H54 (cell line): ENCODE results near the gene CDKN2B-AS1.

Experiments
- DNase-seq: peaks from one replicate; pipeline ENCODE4 v3.0.0; 2011; ENCODE audit warnings: low spot score, mixed read lengths; ENCODE audit not compliant: insufficient read length
- FAIRE-seq: peaks from 3 replicates; lab custom pipeline; 2011; peaks lifted over from hg19 to GRCh38; lab: Jason Lieb, UNC
- POLR2A ChIP-seq: IDR thresholded peaks from 2 replicates; pipeline ENCODE4 v1.6.1; 2011; ENCODE audit warnings: low read depth, mild to moderate bottlenecking, low read length

Gene CDKN2B-AS1

DNA sequence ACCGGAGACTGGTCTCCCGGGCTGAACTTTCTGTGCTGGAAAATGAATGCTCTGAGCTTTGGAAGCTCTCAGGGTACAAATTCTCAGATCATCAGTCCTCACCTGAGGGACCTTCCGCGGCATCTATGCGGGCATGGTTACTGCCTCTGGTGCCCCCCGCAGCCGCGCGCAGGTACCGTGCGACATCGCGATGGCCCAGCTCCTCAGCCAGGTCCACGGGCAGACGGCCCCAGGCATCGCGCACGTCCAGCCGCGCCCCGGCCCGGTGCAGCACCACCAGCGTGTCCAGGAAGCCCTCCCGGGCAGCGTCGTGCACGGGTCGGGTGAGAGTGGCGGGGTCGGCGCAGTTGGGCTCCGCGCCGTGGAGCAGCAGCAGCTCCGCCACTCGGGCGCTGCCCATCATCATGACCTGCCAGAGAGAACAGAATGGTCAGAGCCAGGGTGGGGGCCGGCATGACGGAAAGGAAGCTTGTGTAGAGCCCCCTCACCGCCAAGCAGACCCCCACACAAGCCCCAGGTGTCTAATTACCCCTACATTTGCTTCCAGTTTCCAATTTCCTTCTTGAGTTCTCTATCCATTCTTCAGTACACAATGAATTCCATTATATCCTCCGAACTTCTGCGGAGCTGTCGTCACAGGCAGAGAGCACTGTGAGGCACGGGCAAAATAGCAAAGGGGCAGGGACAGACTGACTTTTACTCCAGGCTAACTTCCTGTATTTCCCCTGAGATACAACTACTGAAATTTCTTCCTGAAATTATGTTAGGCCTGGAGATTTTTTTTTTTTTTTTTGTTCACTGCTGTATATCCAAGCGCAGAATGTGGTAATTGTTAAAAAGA, 23.6 kb upstream of the CDKN2B-AS1 start:
- no peak for DNase-seq
- FAIRE-seq = no peak
- TF ChIP-seq POLR2A = no peak

DNA sequence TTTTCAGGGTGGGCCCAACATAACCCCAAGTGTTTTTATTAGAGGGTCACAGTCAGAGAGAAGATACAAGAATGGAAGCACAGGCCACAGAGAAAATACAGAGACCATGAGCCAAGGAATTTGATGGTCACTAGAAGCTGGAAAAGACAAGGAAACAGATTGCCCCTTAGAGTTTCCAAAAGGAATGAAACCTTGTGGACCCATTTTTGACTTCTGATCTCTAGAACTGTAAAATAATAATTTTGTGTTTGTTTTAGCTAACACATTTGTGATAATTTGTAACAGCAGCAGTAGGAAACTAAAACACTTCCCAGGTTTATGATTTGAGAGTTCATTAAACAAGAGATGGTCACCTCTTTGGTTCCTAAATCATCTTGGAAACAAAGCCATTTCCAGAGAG, 22.2 kb upstream of the CDKN2B-AS1 start:
- no peak for TF ChIP-seq POLR2A
- FAIRE-seq = no peak
- no peak for DNase-seq

DNA sequence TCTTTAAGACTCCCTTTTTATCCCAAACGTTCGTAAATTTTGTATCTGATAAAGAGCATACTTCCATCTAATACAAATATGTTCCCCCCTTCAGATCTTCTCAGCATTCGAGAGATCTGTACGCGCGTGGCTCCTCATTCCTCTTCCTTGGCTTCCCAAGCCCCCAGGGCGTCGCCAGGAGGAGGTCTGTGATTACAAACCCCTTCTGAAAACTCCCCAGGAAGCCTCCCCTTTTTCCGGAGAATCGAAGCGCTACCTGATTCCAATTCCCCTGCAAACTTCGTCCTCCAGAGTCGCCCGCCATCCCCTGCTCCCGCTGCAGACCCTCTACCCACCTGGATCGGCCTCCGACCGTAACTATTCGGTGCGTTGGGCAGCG, 20.3 kb upstream of the CDKN2B-AS1 start:
- DNase-seq = no peak
- FAIRE-seq = no peak
- TF ChIP-seq POLR2A = no peak

DNA sequence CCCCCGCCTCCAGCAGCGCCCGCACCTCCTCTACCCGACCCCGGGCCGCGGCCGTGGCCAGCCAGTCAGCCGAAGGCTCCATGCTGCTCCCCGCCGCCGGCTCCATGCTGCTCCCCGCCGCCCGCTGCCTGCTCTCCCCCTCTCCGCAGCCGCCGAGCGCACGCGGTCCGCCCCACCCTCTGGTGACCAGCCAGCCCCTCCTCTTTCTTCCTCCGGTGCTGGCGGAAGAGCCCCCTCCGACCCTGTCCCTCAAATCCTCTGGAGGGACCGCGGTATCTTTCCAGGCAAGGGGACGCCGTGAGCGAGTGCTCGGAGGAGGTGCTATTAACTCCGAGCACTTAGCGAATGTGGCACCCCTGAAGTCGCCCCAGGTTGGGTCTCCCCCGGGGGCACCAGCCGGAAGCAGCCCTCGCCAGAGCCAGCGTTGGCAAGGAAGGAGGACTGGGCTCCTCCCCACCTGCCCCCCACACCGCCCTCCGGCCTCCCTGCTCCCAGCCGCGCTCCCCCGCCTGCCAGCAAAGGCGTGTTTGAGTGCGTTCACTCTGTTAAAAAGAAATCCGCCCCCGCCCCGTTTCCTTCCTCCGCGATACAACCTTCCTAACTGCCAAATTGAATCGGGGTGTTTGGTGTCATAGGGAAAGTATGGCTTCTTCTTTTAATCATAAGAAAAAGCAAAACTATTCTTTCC, 19.7 kb upstream of the CDKN2B-AS1 start:
- no peak for DNase-seq
- no peak for FAIRE-seq
- TF ChIP-seq POLR2A = no peak

DNA sequence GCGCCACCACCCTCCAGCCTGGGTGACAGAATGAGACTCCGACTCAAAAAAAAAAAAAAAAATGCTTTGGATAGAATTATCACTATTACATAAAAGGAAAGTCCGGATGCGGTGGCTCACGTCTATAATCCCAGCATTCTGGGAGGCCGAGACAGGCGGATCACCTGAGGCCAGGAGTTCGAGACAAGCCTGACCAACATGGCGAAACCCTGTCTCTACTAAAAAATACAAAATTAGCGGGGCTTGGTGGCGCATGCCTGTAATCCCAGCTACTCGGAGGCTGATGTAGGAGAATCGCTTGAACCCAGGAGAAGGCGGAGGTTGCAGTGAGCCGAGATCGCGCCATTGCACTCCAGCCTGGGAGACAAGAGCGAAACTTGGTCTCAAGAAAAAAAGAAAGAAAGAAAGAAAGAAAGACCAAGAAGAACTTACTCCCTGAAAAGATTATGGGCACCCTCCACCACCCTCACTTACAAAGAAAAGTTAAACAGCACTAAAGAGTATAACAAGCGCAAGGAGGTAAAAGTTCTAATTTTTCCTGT, 18.2 kb upstream of the CDKN2B-AS1 start:
- FAIRE-seq = no peak
- no peak for TF ChIP-seq POLR2A
- DNase-seq = no peak

DNA sequence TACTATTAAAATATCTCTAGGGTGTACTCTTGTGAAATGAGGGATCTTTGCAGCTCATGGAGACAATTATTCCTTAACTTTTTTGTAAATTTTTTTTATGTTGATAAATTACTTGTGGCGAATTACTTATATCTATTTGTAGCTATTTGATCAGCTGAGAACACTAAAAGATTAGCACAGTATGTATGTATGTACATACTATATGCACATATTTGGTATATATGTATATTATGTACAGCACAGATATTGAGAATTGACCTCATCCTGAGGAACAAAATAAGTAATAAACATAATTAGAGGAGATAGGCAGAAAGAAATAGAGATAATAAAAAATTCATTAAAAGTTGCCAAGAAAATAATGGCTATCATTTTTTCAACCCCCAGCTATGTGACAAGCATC, 12.2 kb upstream of the CDKN2B-AS1 start:
- FAIRE-seq (no peak), DNase-seq (no peak)
- no peak for TF ChIP-seq POLR2A

DNA sequence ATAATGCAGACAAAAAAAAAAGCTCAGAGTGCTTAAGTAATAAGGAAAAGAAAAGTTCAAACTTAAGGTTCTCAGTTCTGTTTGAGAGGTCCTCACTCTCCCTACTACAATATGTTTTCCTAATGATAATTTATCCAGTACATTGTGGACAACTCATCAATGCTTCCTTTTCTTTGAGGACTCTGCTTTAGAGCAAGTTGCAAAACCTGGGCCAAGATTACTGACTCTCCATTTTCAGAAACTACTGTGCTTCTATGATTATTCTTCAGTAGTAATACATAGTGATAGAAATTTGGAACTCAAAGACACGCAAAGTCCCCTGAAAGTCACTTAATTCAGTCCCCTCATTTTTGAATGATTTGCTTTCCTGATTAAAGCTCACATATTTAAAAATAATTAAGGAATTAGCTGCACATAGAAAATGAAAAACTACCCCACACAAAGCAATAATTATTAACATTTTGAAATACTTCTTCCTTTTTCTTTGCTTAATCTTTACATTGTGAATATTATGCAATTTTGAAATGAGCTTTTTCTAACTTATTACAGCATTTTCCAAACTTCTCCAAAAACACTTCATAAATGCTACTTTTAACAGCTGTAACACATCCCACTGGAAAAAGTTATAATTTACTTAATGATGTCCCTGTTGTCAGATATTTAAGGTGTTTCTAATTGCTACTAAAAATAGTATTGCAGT, 11.6 kb upstream of the CDKN2B-AS1 start:
- TF ChIP-seq POLR2A = no peak
- no peak for DNase-seq
- no peak for FAIRE-seq

DNA sequence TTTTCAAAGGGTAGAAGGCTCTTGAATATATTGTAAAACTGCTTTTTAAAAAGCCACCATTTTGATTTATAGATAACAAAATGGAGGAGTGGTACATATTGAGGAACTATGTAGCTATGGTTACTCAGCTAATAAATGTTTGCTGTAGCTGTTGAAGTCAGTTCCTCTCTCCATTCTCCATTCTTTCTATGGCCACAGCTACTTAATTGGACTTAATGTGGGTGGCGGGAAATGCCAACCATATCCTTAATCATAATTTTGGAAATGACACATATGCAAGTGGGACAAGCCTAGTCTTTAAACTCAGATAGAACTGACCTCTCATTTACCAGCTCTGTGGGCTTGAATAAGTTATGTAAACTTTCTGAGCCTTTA, 11.0 kb upstream of the CDKN2B-AS1 start:
- TF ChIP-seq POLR2A = no peak
- DNase-seq (no peak), FAIRE-seq (no peak)

DNA sequence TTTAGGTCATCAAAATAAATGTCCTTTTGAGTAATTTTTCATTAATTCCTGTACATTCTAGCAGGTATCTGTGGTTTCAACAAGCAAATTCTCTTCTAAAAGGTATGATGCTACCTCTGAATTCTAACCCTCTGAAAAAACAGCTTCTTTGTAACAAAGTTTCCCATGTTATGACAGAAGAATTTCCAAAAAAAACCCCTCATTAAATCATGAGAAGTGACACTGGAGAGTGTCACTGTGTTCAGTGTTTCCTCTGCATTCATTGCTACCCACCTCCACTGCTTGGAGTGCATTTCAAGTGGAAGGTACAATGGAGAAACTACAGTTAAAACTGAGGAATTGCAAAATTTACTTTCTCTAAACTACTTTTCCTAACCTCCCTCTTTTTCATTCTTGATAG, 10.5 kb upstream of the CDKN2B-AS1 start:
- no peak for FAIRE-seq
- TF ChIP-seq POLR2A = no peak

DNA sequence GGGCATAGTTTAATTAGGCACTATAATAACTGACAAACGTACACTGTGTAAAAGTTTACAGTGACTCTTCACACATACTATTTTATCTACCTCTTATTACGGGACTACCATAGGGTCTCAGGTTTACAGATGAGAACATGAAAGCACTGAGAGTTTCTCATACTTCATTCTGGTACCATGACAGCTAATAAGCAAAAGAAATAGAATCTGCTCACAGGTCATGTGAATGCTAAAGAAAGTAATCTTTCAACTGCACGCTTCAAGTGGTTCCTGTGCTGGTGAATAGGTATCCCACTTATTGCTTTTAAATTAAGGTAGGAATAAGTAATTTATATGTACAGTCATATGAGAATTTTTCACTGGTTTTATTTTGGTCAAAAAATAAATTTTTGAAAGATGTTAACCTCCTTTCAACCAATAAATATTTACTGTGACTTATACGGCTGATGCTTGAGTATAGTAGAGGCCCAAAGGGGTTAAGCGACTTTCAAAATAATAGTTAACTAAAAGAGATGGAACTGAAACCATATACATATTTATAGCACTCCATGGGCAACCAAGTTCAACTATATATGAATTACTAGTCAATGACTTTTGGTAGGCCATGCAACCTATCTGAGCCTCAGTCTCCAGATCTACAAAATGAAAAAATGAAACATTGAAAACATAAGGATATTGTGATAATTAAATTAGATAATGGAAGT, 8.5 kb upstream of the CDKN2B-AS1 start:
- TF ChIP-seq POLR2A = no peak
- FAIRE-seq (no peak), DNase-seq (no peak)

More for the DNA sequence above, 10.5 kb upstream of the CDKN2B-AS1 start:
- DNase-seq = no peak

DNA sequence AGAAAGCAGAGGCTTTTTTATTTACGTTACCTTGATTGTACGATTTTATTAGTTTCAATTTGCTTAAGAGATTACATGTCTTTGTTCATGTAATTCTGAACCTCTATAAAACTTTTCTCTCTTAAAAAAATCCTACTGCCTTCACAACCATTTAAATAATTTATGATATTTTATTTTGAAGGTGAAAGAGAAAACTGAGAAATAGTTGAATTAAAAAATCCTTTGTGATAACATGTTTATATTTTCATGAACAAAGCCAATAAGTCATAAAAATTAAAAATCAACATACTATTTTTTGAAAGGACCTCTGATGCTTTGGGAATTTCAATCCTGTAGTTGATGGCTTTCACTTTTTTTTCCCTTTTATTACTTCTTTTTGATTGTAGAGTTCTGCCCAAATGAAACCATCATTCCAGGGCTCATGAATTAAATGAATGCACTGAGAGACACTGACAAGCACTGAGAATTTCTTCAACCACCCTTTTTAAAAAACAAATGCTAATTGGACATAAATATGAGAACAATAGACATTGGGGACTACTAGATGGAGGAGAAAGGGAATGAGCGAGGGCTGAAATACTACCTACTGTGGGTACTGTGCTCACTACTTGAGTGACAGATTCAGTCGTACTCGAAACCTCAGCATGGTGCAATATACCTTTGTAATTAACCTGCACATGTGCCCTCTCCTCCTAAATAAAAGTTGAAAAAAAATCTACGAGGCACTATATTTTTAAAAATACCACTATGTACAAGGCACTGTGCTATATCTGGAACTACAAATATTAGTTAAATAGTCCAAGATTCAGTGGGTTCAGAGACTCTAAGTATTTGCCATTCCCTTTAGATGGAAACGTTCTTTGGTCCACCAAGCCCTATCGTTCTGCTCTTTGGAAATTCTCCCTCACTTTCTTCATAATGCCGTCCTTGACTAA, 6.3 kb upstream of the CDKN2B-AS1 start:
- no peak for FAIRE-seq
- TF ChIP-seq POLR2A = no peak
- no peak for DNase-seq

DNA sequence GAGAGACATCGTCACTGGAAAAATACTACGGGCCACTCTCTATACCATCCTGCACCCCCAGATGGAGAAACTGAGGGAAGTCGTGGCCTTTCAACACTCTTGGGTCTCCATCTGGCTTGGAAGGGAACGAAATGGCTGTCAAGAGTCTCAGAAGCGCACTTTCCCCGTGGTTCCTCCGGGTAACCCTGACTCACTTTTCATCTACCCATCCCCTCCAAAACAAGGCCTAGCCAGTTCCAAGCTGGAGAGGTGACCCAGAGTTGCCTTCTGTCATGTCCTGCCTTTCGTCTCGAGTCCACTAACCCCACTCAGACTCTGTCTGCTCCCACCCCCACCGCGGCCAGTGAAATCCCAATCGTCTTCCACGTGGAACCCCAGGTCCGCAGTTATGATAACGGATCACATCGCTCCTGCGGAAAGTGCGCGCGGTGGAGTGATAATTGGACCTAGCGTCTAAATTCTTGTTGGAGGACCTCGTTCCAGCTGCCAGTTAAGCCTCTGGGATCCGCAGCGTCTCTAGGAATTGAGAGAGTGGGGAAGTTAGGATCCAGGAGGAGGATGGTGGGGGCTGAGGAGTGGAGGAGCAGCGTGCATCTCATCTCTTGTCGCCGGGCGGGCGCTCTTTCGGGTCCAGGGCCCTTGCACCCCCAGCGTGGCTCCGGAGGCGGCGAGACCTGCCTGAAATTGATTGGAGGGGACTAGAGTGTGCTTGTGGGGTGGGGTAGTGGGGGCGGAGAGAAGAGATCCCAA, 5.0 kb upstream of the CDKN2B-AS1 start:
- TF ChIP-seq POLR2A = no peak
- DNase-seq = no peak
- FAIRE-seq = no peak
